Mammary epithelial cell (primary cell): ENCODE measurements around the gene TTC21A.

Source experiments
- CTCF ChIP-seq, 2 donors: IDR thresholded peaks in 1 of 2; conservative IDR thresholded peaks in 1 of 2; 2 replicates each; pipeline ENCODE4 v1.5.1; 2011 to 2012; ENCODE audit warnings: inconsistent platforms in 2 of 2, low read length in 2 of 2, mild to moderate bottlenecking in 2 of 2, control low read depth in 1 of 2, low read depth in 1 of 2; ENCODE audit not compliant: insufficient read depth in 1 of 2; ENCODE audit errors: extremely low read depth in 1 of 2
- EZH2 ChIP-seq: IDR thresholded peaks from 2 replicates; pipeline ENCODE4 v1.6.1; 2012; ENCODE audit warnings: low read length, inconsistent platforms, borderline replicate concordance

DNA sequence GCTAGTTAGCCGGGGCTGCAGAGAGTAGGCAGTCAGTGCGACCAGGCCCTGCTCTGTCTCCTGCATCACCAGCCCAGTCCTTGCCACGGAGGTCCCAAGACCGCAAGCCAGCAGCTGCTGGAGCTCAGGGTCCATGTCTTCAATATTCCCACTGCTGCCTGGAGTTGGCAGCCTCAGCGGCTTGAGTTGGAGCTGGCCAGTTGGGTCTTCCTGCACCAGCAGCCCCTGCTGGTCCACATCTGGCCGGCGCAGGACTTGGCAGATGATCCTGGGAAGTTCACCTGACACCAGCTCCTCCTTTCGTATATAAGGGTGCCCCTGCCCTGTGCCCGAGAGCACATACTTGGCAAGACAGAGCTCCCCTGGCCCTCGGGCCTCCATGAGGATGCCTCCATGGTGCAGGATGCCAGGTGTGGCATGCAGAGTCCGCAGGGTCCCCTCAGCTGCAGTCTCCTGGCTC is 79.2 kb downstream of the TTC21A start:
- no peak for TF ChIP-seq CTCF (conservative IDR thresholded peaks at IDR 0.05 in 1 of 2, IDR thresholded peaks at IDR 0.05 in 1 of 2; ENCODE audit: extremely low read depth in 1 of 2, insufficient read depth in 1 of 2, low read depth in 1 of 2, low read length in 2 of 2)
- no peak for TF ChIP-seq EZH2
